ENCODE results near the gene EEF2K. TPM values are rescaled to one million over a fixed set of nuclear protein-coding genes. Genes with fewer than 3 reads are reported as not detected.
"Not testable (repeated sequence)": the region's sequence is repeated elsewhere in the genome, so short reads cannot be mapped to it uniquely, and the experiment has no call there.

Gene EEF2K
- total and polyA plus RNA-seq, 2 donors (not counting 1 experiment from before 2014, with no cell fraction given): 11.8 to 28.7 TPM

DNA sequence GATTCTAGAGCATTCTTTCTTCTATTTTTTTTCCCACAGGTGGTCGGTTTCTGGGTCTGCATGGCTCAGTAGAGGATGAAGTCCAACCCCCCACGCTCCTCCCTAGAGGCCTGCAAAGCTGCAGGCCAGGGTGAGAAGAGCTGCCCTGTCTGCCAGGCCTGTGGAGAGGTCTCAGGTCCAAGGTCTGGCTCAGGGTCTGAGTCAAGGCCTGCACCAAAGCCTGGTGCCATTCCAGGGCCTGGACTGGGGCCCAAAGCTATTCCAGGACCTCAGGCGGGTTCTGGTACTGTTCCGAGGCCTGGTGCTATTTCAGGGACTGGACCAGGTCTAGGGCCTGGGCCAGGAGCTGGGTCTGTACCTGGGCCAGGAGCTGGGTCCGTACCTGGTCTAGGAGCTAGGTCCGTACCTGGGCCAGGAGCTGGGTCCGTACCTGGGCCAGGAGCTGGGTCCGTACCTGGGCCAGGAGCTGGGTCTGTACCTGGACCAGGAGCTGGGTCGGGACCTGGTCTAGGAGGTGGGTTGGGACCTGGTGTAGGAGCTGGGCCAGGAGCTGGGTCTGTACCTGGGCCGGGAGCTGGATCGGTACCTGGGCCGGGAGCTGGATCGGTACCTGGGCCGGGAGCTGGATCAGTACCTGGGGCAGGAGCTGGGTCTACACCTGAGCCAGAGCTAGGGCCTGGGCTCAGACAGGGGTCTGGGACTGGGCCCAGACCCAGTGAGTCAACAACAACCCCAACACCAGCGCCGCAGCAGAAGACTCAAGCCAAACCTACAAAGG, 40.4 kb upstream of the EEF2K start:
- ChIA-PET POLR2A (no interaction called here), CTCF (no interaction called here)
- ATAC-seq (ENCODE audit: low read depth) (no peak), DNase-seq (no peak)
- no peaks in the 10 kb centered on the region for H3K36me3 ChIP-seq (replicated peaks in 1 of 2; ENCODE audit: control extremely low read depth in 1 of 2, control insufficient read depth in 1 of 2, extremely low read depth in 1 of 2, insufficient read depth in 2 of 2, low read length in 1 of 2)
- intact Hi-C loops (cut with micrococcal nuclease): no loop called here
- peaks cover 11% of the 10 kb centered on the region for H3K27me3 Mint-ChIP-seq
- peaks cover 0 to 23% (median 12%) of the 10 kb centered on the region in 4 experiments for H3K27me3 ChIP-seq (replicated peaks in 1 of 4; ENCODE audit: control extremely low read depth in 1 of 4, control insufficient read depth in 3 of 4, insufficient read depth in 4 of 4, low read length in 3 of 4)
- H3K9me3 ChIP-seq (ENCODE audit: control extremely low read depth in 1 of 3, control insufficient read depth in 2 of 3, insufficient read depth in 1 of 3, low read length in 2 of 3): peaks cover 0 to 4% (median 0%) of the 10 kb centered on the region in 3 donors
- H3K4me3 ChIP-seq (ENCODE audit: control extremely low read depth in 1 of 5, extremely low read depth in 1 of 5, insufficient read depth in 1 of 5, low read depth in 2 of 5, low read length in 4 of 5): no peak overlapping the region
- no peak overlapping the region for H3K4me2 ChIP-seq (replicated peaks; ENCODE audit: low read depth, low read length, poor library complexity, severe bottlenecking)
- 92% methylated on average over 14 of the region's 16 CpGs for WGBS (ENCODE audit: insufficient coverage)
- H3K9me3 Mint-ChIP-seq (ENCODE audit: insufficient read depth): no peaks in the 10 kb centered on the region
- H3K4me1 Mint-ChIP-seq: peaks cover 5% of the 10 kb centered on the region
- H3K27ac Mint-ChIP-seq: no peak overlapping the region
- H3K27ac ChIP-seq (ENCODE audit: low read length in 2 of 2): no peak overlapping the region
- H3K9ac ChIP-seq (ENCODE audit: low read length): no peak overlapping the region
- no peak overlapping the region for H2AFZ ChIP-seq (ENCODE audit: insufficient read depth, low read depth, low read length, poor library complexity, severe bottlenecking)
- no peaks in the 10 kb centered on the region for H4K20me1 ChIP-seq (ENCODE audit: control insufficient read depth, insufficient read depth, low read length, poor library complexity, severe bottlenecking)
- no peak for TF ChIP-seq EZH2 (IDR thresholded peaks at IDR 0.05; ENCODE audit: borderline replicate concordance, insufficient read depth, low read depth, low read length, poor library complexity, severe bottlenecking)
- TF ChIP-seq CTCF (IDR thresholded peaks at IDR 0.05): no peak
- no peaks in the 10 kb centered on the region for H3K79me2 ChIP-seq (ENCODE audit: control insufficient read depth, insufficient read depth, low read length)
- H3K4me1 ChIP-seq (ENCODE audit: control insufficient read depth in 2 of 2, insufficient read depth in 2 of 2, low read length in 2 of 2): peaks cover 0 to 11% of the 10 kb centered on the region in 2 donors
- no peak overlapping the region for H3K4me3 Mint-ChIP-seq

GRCh38 chr16:22171953-22172352, 34.1 kb upstream of the EEF2K start:
- Mint-ChIP-seq H3K27ac (no peak overlapping the region), H3K9me3 (ENCODE audit: insufficient read depth) (no peaks in the 10 kb centered on the region), H3K27me3 (no peaks in the 10 kb centered on the region), H3K4me3 (no peak overlapping the region), H3K4me1 (peaks cover 5% of the 10 kb centered on the region)
- H3K27ac ChIP-seq (ENCODE audit: low read length in 2 of 2): no peak overlapping the region
- H3K27me3 ChIP-seq (replicated peaks in 1 of 4; ENCODE audit: control extremely low read depth in 1 of 4, control insufficient read depth in 3 of 4, insufficient read depth in 4 of 4, low read length in 3 of 4): no peaks in the 10 kb centered on the region
- no peaks in the 10 kb centered on the region for H3K9me3 ChIP-seq (ENCODE audit: control extremely low read depth in 1 of 3, control insufficient read depth in 2 of 3, insufficient read depth in 1 of 3, low read length in 2 of 3)
- H3K4me3 ChIP-seq (ENCODE audit: control extremely low read depth in 1 of 5, extremely low read depth in 1 of 5, insufficient read depth in 1 of 5, low read depth in 2 of 5, low read length in 4 of 5): no peak overlapping the region
- POLR2A ChIA-PET: no interaction called here
- DNase-seq: no peak
- H3K4me1 ChIP-seq (ENCODE audit: control insufficient read depth in 2 of 2, insufficient read depth in 2 of 2, low read length in 2 of 2): no peaks in the 10 kb centered on the region
- H2AFZ ChIP-seq (ENCODE audit: insufficient read depth, low read depth, low read length, poor library complexity, severe bottlenecking): no peak overlapping the region
- no peak for ATAC-seq (ENCODE audit: low read depth)
- no peaks in the 10 kb centered on the region for H3K79me2 ChIP-seq (ENCODE audit: control insufficient read depth, insufficient read depth, low read length)
- CTCF ChIA-PET: no interaction called here
- H3K9ac ChIP-seq (ENCODE audit: low read length): no peak overlapping the region
- 96% methylated on average over 6 of the region's 6 CpGs for WGBS (ENCODE audit: insufficient coverage)
- intact Hi-C loops (cut with micrococcal nuclease): no loop called here
- H4K20me1 ChIP-seq (ENCODE audit: control insufficient read depth, insufficient read depth, low read length, poor library complexity, severe bottlenecking): no peaks in the 10 kb centered on the region
- TF ChIP-seq EZH2 (IDR thresholded peaks at IDR 0.05; ENCODE audit: borderline replicate concordance, insufficient read depth, low read depth, low read length, poor library complexity, severe bottlenecking) (no peak), CTCF (IDR thresholded peaks at IDR 0.05) (no peak)
- no peaks in the 10 kb centered on the region for H3K36me3 ChIP-seq (replicated peaks in 1 of 2; ENCODE audit: control extremely low read depth in 1 of 2, control insufficient read depth in 1 of 2, extremely low read depth in 1 of 2, insufficient read depth in 2 of 2, low read length in 1 of 2)
- H3K4me2 ChIP-seq (replicated peaks; ENCODE audit: low read depth, low read length, poor library complexity, severe bottlenecking): no peak overlapping the region

- H3K4me3 ChIP-seq (ENCODE audit: control extremely low read depth in 1 of 5, extremely low read depth in 1 of 5, insufficient read depth in 1 of 5, low read depth in 2 of 5, low read length in 4 of 5); H3K9me3 Mint-ChIP-seq (ENCODE audit: insufficient read depth); POLR2A ChIA-PET; CTCF ChIA-PET; ATAC-seq (ENCODE audit: low read depth); H3K79me2 ChIP-seq (ENCODE audit: control insufficient read depth, insufficient read depth, low read length); H2AFZ ChIP-seq (ENCODE audit: insufficient read depth, low read depth, low read length, poor library complexity, severe bottlenecking); H4K20me1 ChIP-seq (ENCODE audit: control insufficient read depth, insufficient read depth, low read length, poor library complexity, severe bottlenecking); H3K27ac ChIP-seq (ENCODE audit: low read length in 2 of 2); H3K36me3 ChIP-seq (replicated peaks in 1 of 2; ENCODE audit: control extremely low read depth in 1 of 2, control insufficient read depth in 1 of 2, extremely low read depth in 1 of 2, insufficient read depth in 2 of 2, low read length in 1 of 2); H3K4me2 ChIP-seq (replicated peaks; ENCODE audit: low read depth, low read length, poor library complexity, severe bottlenecking); H3K9me3 ChIP-seq (ENCODE audit: control extremely low read depth in 1 of 3, control insufficient read depth in 2 of 3, insufficient read depth in 1 of 3, low read length in 2 of 3); DNase-seq; intact Hi-C loops (cut with micrococcal nuclease); H3K9ac ChIP-seq (ENCODE audit: low read length); H3K27me3 Mint-ChIP-seq; H3K4me1 ChIP-seq (ENCODE audit: control insufficient read depth in 2 of 2, insufficient read depth in 2 of 2, low read length in 2 of 2); H3K4me1 Mint-ChIP-seq; H3K27ac Mint-ChIP-seq; H3K27me3 ChIP-seq (replicated peaks in 1 of 4; ENCODE audit: control extremely low read depth in 1 of 4, control insufficient read depth in 3 of 4, insufficient read depth in 4 of 4, low read length in 3 of 4); H3K4me3 Mint-ChIP-seq: not testable (repeated sequence)
- 100% methylated on average over 1 of the region's 1 CpG for WGBS (ENCODE audit: insufficient coverage)
These were observed 33.4 kb upstream of the EEF2K start for GRCh38 chr16:22172642-22173041.
